Hepatocyte (in vitro differentiated cells): ENCODE data around the gene SEC22C.

ENCODE experiments used
- EZH2 ChIP-seq: fragments of 200-600 bp; sonication (generic); IDR thresholded peaks from 2 replicates; pipeline ENCODE4 v1.6.1; 2016; ENCODE audit warnings: antibody characterized with exemption, mild to moderate bottlenecking, borderline replicate concordance
- EZH2phosphoT487 ChIP-seq: fragments of 200-600 bp; sonication (generic); IDR thresholded peaks from one replicate; pipeline ENCODE4 v1.6.1; 2018; ENCODE audit warnings: antibody characterized with exemption, mild to moderate bottlenecking, low read depth, moderate library complexity; ENCODE audit not compliant: unreplicated experiment, severe bottlenecking
- TF ChIP-seq, protein P1 (sequence below): fragments of 200-600 bp; sonication (generic); IDR thresholded peaks from 2 replicates; pipeline ENCODE4 v1.5.1; 2016; ENCODE audit warnings: antibody characterized with exemption, mild to moderate bottlenecking; ENCODE audit not compliant: poor library complexity

DNA sequence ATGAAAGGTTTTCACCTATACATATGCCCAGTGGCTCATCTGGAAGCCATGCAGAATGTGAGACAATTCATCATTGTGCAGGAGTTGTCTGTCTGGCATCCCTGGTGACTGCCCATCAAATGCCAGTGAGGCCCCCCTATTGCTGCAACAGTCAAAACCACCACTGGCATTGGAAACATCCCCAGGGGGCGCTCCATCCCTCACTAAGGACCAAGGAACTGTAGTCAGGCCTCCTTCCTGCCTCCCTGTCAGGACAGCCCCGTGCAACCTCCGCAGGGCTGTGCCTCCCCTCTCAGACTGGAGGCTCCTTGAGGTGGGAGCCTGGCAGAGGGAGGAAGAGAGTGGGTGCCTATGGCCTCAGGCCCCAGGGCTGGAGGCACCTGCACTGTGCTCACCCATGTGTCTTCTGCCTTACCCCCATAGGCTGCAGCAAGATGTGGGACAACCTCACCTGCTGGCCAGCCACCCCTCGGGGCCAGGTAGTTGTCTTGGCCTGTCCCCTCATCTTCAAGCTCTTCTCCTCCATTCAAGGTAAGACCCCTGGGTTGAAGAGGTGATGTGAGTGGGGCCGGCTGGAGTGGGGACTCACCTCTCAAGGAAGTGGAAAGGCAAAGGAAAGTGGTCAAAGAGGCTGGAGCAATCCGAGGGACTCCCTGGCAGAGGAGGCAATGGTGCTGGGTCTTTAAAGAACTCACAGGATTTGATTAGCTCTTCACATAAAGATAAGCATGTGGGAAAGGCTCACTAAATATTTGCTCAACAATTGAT is 62.8 kb downstream of the SEC22C start:
- TF ChIP-seq EZH2 (no peak), EZH2phosphoT487 (no peak)
- TF ChIP-seq, protein P1, sequence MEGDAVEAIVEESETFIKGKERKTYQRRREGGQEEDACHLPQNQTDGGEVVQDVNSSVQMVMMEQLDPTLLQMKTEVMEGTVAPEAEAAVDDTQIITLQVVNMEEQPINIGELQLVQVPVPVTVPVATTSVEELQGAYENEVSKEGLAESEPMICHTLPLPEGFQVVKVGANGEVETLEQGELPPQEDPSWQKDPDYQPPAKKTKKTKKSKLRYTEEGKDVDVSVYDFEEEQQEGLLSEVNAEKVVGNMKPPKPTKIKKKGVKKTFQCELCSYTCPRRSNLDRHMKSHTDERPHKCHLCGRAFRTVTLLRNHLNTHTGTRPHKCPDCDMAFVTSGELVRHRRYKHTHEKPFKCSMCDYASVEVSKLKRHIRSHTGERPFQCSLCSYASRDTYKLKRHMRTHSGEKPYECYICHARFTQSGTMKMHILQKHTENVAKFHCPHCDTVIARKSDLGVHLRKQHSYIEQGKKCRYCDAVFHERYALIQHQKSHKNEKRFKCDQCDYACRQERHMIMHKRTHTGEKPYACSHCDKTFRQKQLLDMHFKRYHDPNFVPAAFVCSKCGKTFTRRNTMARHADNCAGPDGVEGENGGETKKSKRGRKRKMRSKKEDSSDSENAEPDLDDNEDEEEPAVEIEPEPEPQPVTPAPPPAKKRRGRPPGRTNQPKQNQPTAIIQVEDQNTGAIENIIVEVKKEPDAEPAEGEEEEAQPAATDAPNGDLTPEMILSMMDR, result no peak
